Measurements from ENCODE around the gene EPN2.

DNA sequence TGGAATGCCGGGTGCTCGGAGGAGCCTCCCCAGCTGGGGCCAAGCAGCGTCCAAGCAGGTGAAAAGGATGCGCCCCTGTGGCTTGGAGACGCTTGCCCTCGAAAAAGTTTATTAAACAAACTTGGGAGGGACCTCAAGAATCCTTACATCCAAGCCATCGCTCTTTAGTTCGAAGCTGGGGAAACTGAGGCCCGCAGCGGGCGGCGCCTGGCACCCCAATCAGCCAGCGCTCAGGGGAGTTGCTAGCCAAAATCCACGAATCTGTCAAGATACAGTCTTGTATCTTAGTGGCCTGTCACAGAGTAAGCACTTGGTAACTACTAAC lies 125.9 kb downstream of the EPN2 start:
- TF ChIP-seq, protein P1, sequence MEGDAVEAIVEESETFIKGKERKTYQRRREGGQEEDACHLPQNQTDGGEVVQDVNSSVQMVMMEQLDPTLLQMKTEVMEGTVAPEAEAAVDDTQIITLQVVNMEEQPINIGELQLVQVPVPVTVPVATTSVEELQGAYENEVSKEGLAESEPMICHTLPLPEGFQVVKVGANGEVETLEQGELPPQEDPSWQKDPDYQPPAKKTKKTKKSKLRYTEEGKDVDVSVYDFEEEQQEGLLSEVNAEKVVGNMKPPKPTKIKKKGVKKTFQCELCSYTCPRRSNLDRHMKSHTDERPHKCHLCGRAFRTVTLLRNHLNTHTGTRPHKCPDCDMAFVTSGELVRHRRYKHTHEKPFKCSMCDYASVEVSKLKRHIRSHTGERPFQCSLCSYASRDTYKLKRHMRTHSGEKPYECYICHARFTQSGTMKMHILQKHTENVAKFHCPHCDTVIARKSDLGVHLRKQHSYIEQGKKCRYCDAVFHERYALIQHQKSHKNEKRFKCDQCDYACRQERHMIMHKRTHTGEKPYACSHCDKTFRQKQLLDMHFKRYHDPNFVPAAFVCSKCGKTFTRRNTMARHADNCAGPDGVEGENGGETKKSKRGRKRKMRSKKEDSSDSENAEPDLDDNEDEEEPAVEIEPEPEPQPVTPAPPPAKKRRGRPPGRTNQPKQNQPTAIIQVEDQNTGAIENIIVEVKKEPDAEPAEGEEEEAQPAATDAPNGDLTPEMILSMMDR (IDR thresholded peaks at IDR 0.05; ENCODE audit: low read depth, low read length, missing input control): no peak
- TF ChIP-seq JUND (IDR thresholded peaks at IDR 0.05): no peak
- no peak for TF ChIP-seq SP1 (IDR thresholded peaks at IDR 0.05)
- TF ChIP-seq, protein P2, sequence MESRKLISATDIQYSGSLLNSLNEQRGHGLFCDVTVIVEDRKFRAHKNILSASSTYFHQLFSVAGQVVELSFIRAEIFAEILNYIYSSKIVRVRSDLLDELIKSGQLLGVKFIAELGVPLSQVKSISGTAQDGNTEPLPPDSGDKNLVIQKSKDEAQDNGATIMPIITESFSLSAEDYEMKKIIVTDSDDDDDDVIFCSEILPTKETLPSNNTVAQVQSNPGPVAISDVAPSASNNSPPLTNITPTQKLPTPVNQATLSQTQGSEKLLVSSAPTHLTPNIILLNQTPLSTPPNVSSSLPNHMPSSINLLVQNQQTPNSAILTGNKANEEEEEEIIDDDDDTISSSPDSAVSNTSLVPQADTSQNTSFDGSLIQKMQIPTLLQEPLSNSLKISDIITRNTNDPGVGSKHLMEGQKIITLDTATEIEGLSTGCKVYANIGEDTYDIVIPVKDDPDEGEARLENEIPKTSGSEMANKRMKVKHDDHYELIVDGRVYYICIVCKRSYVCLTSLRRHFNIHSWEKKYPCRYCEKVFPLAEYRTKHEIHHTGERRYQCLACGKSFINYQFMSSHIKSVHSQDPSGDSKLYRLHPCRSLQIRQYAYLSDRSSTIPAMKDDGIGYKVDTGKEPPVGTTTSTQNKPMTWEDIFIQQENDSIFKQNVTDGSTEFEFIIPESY (IDR thresholded peaks at IDR 0.05): no peak
- TF ChIP-seq, protein P3, sequence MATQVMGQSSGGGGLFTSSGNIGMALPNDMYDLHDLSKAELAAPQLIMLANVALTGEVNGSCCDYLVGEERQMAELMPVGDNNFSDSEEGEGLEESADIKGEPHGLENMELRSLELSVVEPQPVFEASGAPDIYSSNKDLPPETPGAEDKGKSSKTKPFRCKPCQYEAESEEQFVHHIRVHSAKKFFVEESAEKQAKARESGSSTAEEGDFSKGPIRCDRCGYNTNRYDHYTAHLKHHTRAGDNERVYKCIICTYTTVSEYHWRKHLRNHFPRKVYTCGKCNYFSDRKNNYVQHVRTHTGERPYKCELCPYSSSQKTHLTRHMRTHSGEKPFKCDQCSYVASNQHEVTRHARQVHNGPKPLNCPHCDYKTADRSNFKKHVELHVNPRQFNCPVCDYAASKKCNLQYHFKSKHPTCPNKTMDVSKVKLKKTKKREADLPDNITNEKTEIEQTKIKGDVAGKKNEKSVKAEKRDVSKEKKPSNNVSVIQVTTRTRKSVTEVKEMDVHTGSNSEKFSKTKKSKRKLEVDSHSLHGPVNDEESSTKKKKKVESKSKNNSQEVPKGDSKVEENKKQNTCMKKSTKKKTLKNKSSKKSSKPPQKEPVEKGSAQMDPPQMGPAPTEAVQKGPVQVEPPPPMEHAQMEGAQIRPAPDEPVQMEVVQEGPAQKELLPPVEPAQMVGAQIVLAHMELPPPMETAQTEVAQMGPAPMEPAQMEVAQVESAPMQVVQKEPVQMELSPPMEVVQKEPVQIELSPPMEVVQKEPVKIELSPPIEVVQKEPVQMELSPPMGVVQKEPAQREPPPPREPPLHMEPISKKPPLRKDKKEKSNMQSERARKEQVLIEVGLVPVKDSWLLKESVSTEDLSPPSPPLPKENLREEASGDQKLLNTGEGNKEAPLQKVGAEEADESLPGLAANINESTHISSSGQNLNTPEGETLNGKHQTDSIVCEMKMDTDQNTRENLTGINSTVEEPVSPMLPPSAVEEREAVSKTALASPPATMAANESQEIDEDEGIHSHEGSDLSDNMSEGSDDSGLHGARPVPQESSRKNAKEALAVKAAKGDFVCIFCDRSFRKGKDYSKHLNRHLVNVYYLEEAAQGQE (IDR thresholded peaks at IDR 0.05): no peak
- TF ChIP-seq, protein P4, sequence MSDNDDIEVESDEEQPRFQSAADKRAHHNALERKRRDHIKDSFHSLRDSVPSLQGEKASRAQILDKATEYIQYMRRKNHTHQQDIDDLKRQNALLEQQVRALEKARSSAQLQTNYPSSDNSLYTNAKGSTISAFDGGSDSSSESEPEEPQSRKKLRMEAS (IDR thresholded peaks at IDR 0.05): no peak

Data from liver (tissue), 3 donors.